Measurements from ENCODE around the gene RXFP1.

- TF ChIP-seq CTCF (IDR thresholded peaks at IDR 0.05 in 4 of 5, conservative IDR thresholded peaks at IDR 0.05 in 1 of 5) (no peak), POLR2A (IDR thresholded peaks at IDR 0.05) (no peak)
These were observed 77.5 kb downstream of the RXFP1 start for GRCh38 chr4:158599150-158599549.
